ENCODE results near the gene DAB2IP. TPM values are rescaled to one million over a fixed set of nuclear protein-coding genes. Genes with fewer than 3 reads are reported as not detected.

Gene DAB2IP
- total RNA-seq, 1 donor from 2014 or later: 71.6 TPM

DNA sequence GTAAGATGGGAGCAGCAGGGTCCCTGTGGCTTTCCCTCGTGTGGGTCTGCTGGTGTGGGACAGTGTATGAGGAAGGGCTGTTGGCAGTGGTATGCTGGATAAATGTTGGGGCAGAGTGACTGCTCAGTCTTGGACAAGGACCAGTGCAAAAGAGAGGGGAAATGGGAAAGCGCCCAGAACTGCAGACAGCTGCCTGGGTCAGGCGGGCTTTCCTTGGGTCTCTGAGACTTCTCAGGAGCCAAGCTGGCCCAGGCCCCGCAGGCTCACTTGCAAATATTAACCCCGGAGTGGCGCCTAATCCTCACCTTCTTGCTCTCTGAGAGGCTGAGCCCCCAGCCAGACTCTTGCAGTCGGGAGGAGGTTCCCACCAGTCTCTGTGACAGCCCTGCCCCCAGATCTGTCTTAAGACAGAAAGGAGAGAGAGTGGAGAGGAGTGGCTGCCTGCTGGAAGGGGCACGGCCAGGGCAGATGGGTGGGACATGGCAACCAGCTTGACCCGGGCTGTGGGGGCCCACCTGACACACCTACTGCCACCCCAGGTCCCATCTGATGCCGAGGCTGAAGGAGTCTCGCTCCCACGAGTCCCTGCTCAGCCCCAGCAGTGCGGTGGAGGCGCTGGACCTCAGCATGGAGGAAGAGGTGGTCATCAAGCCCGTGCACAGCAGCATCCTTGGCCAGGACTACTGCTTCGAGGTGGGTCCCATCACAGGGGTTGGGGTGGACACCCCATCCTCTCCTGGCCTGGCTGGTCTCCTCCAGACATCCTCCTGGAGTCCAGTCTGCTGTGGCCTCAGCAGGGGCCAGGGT is 105.2 kb downstream of the DAB2IP start:
- H3K36me3 ChIP-seq: peaks cover 44 to 47% of the 10 kb centered on the region in 2 donors
- H3K9me3 ChIP-seq: no peaks in the 10 kb centered on the region
- no peak for DNase-seq (ENCODE audit: low spot score in 2 of 2)
- no peak overlapping the region for H3K4me3 ChIP-seq
- peaks cover 36 to 56% of the 10 kb centered on the region in 2 donors for H3K4me1 ChIP-seq
- H3K27ac ChIP-seq: peak overlapping the region; percentile 48 to 96
- TF ChIP-seq, protein P1, sequence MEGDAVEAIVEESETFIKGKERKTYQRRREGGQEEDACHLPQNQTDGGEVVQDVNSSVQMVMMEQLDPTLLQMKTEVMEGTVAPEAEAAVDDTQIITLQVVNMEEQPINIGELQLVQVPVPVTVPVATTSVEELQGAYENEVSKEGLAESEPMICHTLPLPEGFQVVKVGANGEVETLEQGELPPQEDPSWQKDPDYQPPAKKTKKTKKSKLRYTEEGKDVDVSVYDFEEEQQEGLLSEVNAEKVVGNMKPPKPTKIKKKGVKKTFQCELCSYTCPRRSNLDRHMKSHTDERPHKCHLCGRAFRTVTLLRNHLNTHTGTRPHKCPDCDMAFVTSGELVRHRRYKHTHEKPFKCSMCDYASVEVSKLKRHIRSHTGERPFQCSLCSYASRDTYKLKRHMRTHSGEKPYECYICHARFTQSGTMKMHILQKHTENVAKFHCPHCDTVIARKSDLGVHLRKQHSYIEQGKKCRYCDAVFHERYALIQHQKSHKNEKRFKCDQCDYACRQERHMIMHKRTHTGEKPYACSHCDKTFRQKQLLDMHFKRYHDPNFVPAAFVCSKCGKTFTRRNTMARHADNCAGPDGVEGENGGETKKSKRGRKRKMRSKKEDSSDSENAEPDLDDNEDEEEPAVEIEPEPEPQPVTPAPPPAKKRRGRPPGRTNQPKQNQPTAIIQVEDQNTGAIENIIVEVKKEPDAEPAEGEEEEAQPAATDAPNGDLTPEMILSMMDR (IDR thresholded peaks at IDR 0.05): no peak
- intact Hi-C loops (cut with DNase I): no loop called here
- no peaks in the 10 kb centered on the region for H3K27me3 ChIP-seq

DNA sequence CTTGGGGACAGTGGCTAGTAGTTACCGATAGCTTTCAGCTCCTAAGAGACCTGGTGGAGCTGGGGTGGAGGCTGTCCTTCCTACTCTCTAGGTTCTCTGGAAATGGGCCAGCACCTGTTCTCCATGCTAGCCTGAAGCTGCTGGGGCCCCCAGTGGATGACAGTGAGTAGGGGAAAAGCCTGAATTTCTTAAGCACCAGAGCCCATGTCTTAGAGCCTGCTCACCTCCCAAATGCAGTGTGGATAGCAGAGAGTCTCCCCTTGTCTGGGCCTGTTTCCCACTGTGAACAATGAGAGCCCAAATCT is 105.8 kb downstream of the DAB2IP start:
- Histone ChIP-seq H3K4me3 (no peak overlapping the region), H3K4me1 (peaks cover 36 to 51% of the 10 kb centered on the region in 2 donors), H3K27me3 (no peaks in the 10 kb centered on the region), H3K27ac (peak overlapping the region; percentile 48 to 96), H3K9me3 (no peaks in the 10 kb centered on the region), H3K36me3 (peaks cover 48 to 51% of the 10 kb centered on the region in 2 donors)
- intact Hi-C loops (cut with DNase I): no loop called here
- no peak for DNase-seq (ENCODE audit: low spot score in 2 of 2)
- TF ChIP-seq, protein P1 (IDR thresholded peaks at IDR 0.05): no peak

DNA sequence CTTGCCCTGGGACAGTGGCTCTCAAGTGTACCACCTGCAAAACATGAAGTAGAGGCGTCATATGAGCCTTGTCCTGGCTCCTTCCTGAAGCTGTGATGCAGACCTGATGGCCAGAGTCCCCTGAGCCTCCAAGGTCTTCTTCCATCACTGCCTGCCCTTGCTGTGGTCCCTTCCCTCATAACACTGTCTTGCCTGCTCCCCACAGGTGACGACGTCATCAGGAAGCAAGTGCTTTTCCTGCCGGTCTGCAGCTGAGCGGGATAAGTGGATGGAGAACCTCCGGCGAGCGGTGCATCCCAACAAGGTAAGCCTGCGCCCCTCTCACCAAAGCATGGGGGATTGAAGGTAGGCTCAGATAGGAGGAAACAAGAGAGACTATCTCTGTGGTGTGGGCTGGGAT is 107.3 kb downstream of the DAB2IP start:
- no peak overlapping the region for H3K4me3 ChIP-seq
- H3K9me3 ChIP-seq: no peaks in the 10 kb centered on the region
- H3K36me3 ChIP-seq: peaks cover 63 to 65% of the 10 kb centered on the region in 2 donors
- H3K27me3 ChIP-seq: no peaks in the 10 kb centered on the region
- H3K27ac ChIP-seq: no peak overlapping the region
- H3K4me1 ChIP-seq: peaks cover 27 to 37% of the 10 kb centered on the region in 2 donors
- TF ChIP-seq, protein P1 (IDR thresholded peaks at IDR 0.05): no peak
- intact Hi-C loops (cut with DNase I): no loop called here
- no peak for DNase-seq (ENCODE audit: low spot score in 2 of 2)

DNA sequence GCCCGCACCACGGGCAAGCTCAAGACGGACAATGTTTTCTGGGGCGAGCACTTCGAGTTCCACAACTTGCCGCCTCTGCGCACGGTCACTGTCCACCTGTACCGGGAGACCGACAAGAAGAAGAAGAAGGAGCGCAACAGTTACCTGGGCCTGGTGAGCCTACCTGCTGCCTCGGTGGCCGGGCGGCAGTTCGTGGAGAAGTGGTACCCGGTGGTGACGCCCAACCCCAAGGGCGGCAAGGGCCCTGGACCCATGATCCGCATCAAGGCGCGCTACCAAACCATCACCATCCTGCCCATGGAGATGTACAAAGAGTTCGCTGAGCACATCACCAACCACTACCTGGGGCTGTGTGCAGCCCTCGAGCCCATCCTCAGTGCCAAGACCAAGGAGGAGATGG is 108.6 kb downstream of the DAB2IP start:
- TF ChIP-seq, protein P1 (IDR thresholded peaks at IDR 0.05): no peak
- intact Hi-C loops (cut with DNase I): no loop called here
- Histone ChIP-seq H3K27me3 (no peaks in the 10 kb centered on the region), H3K36me3 (peaks cover 75 to 77% of the 10 kb centered on the region in 2 donors), H3K4me3 (no peak overlapping the region), H3K4me1 (peaks cover 22 to 38% of the 10 kb centered on the region in 2 donors), H3K9me3 (no peaks in the 10 kb centered on the region), H3K27ac (no peak overlapping the region)
- DNase-seq (ENCODE audit: low spot score in 2 of 2): no peak

DNA sequence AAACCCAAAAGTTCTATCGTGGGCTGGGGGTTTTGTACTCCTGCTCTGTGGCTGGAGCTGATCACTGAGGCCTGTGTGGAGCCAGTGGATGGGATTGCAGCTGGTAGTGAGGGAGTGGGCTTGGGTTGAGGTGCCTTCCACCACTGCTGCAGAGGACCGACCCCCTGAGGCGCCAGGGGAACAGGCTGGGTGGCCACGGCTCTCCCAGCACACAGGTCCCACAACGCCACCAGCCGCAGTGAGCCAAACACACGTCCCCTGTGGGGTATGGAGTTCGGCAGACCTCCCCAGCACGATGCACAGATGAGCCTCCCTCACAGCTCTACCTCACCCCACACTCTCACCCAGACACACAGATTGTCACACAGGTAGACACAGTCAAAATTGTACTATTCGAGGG is 109.1 kb downstream of the DAB2IP start:
- peaks cover 21 to 38% of the 10 kb centered on the region in 2 donors for H3K4me1 ChIP-seq
- TF ChIP-seq, protein P1 (IDR thresholded peaks at IDR 0.05): no peak
- peaks cover 75 to 77% of the 10 kb centered on the region in 2 donors for H3K36me3 ChIP-seq
- H3K27ac ChIP-seq: no peak overlapping the region
- H3K27me3 ChIP-seq: no peaks in the 10 kb centered on the region
- intact Hi-C loops (cut with DNase I): no loop called here
- no peak for DNase-seq (ENCODE audit: low spot score in 2 of 2)
- H3K9me3 ChIP-seq: no peaks in the 10 kb centered on the region
- H3K4me3 ChIP-seq: no peak overlapping the region
